Colonic mucosa (tissue), 4 donors: Measurements from ENCODE around the gene MAP2K3. TPM values are rescaled to one million over a fixed set of nuclear protein-coding genes. Genes with fewer than 3 reads are reported as not detected.
"Not testable (repeated sequence)": the region's sequence is repeated elsewhere in the genome, so short reads cannot be mapped to it uniquely, and the experiment has no call there.

Experiments
- DNase-seq: peaks from one replicate; pipeline ENCODE4 v3.0.0-alpha.2; 2020
- H3K27ac ChIP-seq: fragments of 200-600 bp; one replicate; pipeline ENCODE4 v1.8.0; 2021
- H3K27me3 ChIP-seq: fragments of 200-600 bp; one replicate; pipeline ENCODE4 v1.8.0; 2021
- H3K36me3 ChIP-seq: fragments of 200-600 bp; one replicate; pipeline ENCODE4 v1.8.0; 2021
- H3K4me1 ChIP-seq: fragments of 200-600 bp; one replicate; pipeline ENCODE4 v1.8.0; 2021; ENCODE audit warnings: mild to moderate bottlenecking
- H3K4me3 ChIP-seq: fragments of 200-600 bp; one replicate; pipeline ENCODE4 v1.8.0; 2021
- H3K9ac ChIP-seq, 2 donors: one replicate each; pipeline ENCODE4 v1.7.0; 2013; ENCODE audit warnings: control low read depth in 2 of 2, low read depth in 2 of 2, low read length in 2 of 2
- H3K9me3 ChIP-seq: fragments of 200-600 bp; one replicate; pipeline ENCODE4 v1.8.0; 2021
- CTCF ChIP-seq: fragments of 200-600 bp; IDR thresholded peaks from one replicate; pipeline ENCODE4 v1.8.0; 2022; ENCODE audit warnings: antibody characterized with exemption, mild to moderate bottlenecking
- intact Hi-C: fragments of 100-400 bp; cut with DNase I; formaldehyde crosslinking; loops from one replicate; pipeline ENCODE4 v1.14.1; 2022
- total RNA-seq, 2 donors: library from RNA; stranded (reverse); fragmentation: NEBNext Ultra II Directional in 1 of 2; extraction: Animal tissue kit (Norgen Biotek cat#: 25700) in 1 of 2; gene quantifications; one replicate each; pipeline ENCODE4 v1.2.1, GENCODE V29; 2021
- donor health status: healthy.
- donor health status: DM: no; HTN: no; CAD: no.
- donor health status: DM: no; HTN: no; CAD: no.

The MAP2K3 gene
- total RNA-seq, 2 donors from 2014 or later, result 64.5 to 67.1 TPM

- H3K4me1 ChIP-seq, result peaks cover 3% of the 10 kb centered on the region
- no peak overlapping the region for H3K27ac ChIP-seq
- no peak overlapping the region for H3K9ac ChIP-seq
- intact Hi-C loops, result no loop called here
- no peaks in the 10 kb centered on the region for H3K27me3 ChIP-seq
- H3K36me3 ChIP-seq, result no peaks in the 10 kb centered on the region
- H3K4me3 ChIP-seq, result no peak overlapping the region
- TF ChIP-seq CTCF, result no peak
- no peaks in the 10 kb centered on the region for H3K9me3 ChIP-seq
- DNase-seq, result no peak
Measured at GRCh38 chr17:21318439-21318838, 33.9 kb downstream of the MAP2K3 start.

- H3K4me3 ChIP-seq, H3K4me1 ChIP-seq, H3K36me3 ChIP-seq, H3K9ac ChIP-seq, intact Hi-C loops, H3K9me3 ChIP-seq, H3K27ac ChIP-seq, DNase-seq, H3K27me3 ChIP-seq: not testable (repeated sequence)
Measured at GRCh38 chr17:21318856-21319255, 34.3 kb downstream of the MAP2K3 start.

- H3K4me3 ChIP-seq, H3K4me1 ChIP-seq, H3K36me3 ChIP-seq, H3K27me3 ChIP-seq, DNase-seq, H3K27ac ChIP-seq, intact Hi-C loops, H3K9ac ChIP-seq, H3K9me3 ChIP-seq: not testable (repeated sequence)
Measured at GRCh38 chr17:21319256-21319655, 34.7 kb downstream of the MAP2K3 start.

- H3K4me3 ChIP-seq, DNase-seq: not testable (repeated sequence)
Measured at GRCh38 chr17:21319686-21320375, 35.3 kb downstream of the MAP2K3 start.

GRCh38 chr17:21320430-21320829 is 35.9 kb downstream of the MAP2K3 start:
- H3K27ac ChIP-seq, H3K9me3 ChIP-seq, H3K9ac ChIP-seq, DNase-seq, intact Hi-C loops, H3K27me3 ChIP-seq, H3K36me3 ChIP-seq, H3K4me1 ChIP-seq, H3K4me3 ChIP-seq: not testable (repeated sequence)

More at GRCh38 chr17:21319686-21320375, 35.3 kb downstream of the MAP2K3 start:
- H3K27ac ChIP-seq, intact Hi-C loops, H3K9me3 ChIP-seq, H3K9ac ChIP-seq, H3K36me3 ChIP-seq, H3K4me1 ChIP-seq, H3K27me3 ChIP-seq: not testable (repeated sequence)

GRCh38 chr17:21321061-21321460 is 36.5 kb downstream of the MAP2K3 start:
- intact Hi-C loops, H3K27me3 ChIP-seq, H3K4me1 ChIP-seq, H3K36me3 ChIP-seq, H3K27ac ChIP-seq, H3K4me3 ChIP-seq, H3K9ac ChIP-seq, DNase-seq, H3K9me3 ChIP-seq: not testable (repeated sequence)

GRCh38 chr17:21321744-21322191 is 37.3 kb downstream of the MAP2K3 start:
- DNase-seq, H3K27ac ChIP-seq, H3K9ac ChIP-seq, H3K4me3 ChIP-seq, H3K36me3 ChIP-seq, H3K27me3 ChIP-seq, intact Hi-C loops, H3K4me1 ChIP-seq, H3K9me3 ChIP-seq: not testable (repeated sequence)

- H3K36me3 ChIP-seq, H3K27me3 ChIP-seq, H3K4me1 ChIP-seq, H3K9ac ChIP-seq, H3K9me3 ChIP-seq, DNase-seq, H3K27ac ChIP-seq, intact Hi-C loops: not testable (repeated sequence)
- H3K4me3 ChIP-seq, result peak overlapping the region; percentile 60
Measured at GRCh38 chr17:21323257-21324111, 39.0 kb downstream of the MAP2K3 start.

- DNase-seq, H3K4me1 ChIP-seq, intact Hi-C loops, H3K4me3 ChIP-seq, H3K27me3 ChIP-seq, H3K9me3 ChIP-seq, H3K27ac ChIP-seq, H3K9ac ChIP-seq, H3K36me3 ChIP-seq: not testable (repeated sequence)
Measured at GRCh38 chr17:21324741-21325140, 40.2 kb downstream of the MAP2K3 start.

- H3K4me1 ChIP-seq, H3K4me3 ChIP-seq, H3K9ac ChIP-seq, H3K27ac ChIP-seq, DNase-seq, H3K9me3 ChIP-seq, H3K36me3 ChIP-seq, H3K27me3 ChIP-seq, intact Hi-C loops: not testable (repeated sequence)
Measured at GRCh38 chr17:21327921-21328320, 43.4 kb downstream of the MAP2K3 start.

- H3K27ac ChIP-seq, intact Hi-C loops, H3K9ac ChIP-seq, H3K9me3 ChIP-seq, H3K36me3 ChIP-seq, H3K4me1 ChIP-seq, H3K4me3 ChIP-seq, H3K27me3 ChIP-seq, DNase-seq: not testable (repeated sequence)
Measured at GRCh38 chr17:21328778-21329177, 44.3 kb downstream of the MAP2K3 start.
